ENCODE measurements around the gene EHBP1L1. TPM values are rescaled to one million over a fixed set of nuclear protein-coding genes. Genes with fewer than 3 reads are reported as not detected.
A peak's percentile ranks its signal among the peaks of the same experiment; 100 is the strongest.

The EHBP1L1 gene
- polyA plus RNA-seq, 3 donors, result 29.6 to 507 (median 42.6) TPM

- Histone ChIP-seq H3K4me1 (ENCODE audit: control insufficient read depth in 1 of 2, insufficient read depth in 2 of 2, low read length in 2 of 2) (peaks cover 31 to 45% of the 10 kb centered on the region in 2 donors), H3K36me3 (replicated peaks in 1 of 2; ENCODE audit: control insufficient read depth in 1 of 2, insufficient read depth in 2 of 2, low read length in 2 of 2) (peaks cover 38 to 57% of the 10 kb centered on the region in 2 donors), H3K27me3 (ENCODE audit: control insufficient read depth in 2 of 2, insufficient read depth in 2 of 2, low read length in 2 of 2) (no peaks in the 10 kb centered on the region), H3K9ac (ENCODE audit: insufficient read depth, low read length, poor library complexity, severe bottlenecking) (no peak overlapping the region), H3K79me2 (ENCODE audit: insufficient read depth, low read length) (peaks cover 35% of the 10 kb centered on the region), H4K20me1 (ENCODE audit: insufficient read depth, low read length) (peaks cover 47% of the 10 kb centered on the region), H3K4me3 (replicated peaks in 1 of 3; ENCODE audit: low read depth in 2 of 3, low read length in 3 of 3) (no peak overlapping the region), H2AFZ (ENCODE audit: insufficient read depth, low read depth, low read length, poor library complexity, severe bottlenecking) (no peak overlapping the region), H3K9me3 (replicated peaks in 1 of 2; ENCODE audit: control insufficient read depth in 1 of 2, insufficient read depth in 1 of 2, low read length in 2 of 2) (no peaks in the 10 kb centered on the region), H3K27ac (ENCODE audit: low read depth in 1 of 2, low read length in 2 of 2) (no peak overlapping the region), H3K4me2 (replicated peaks; ENCODE audit: extremely low read depth, low read length, poor library complexity, severe bottlenecking) (no peak overlapping the region)
- Mint-ChIP-seq H3K36me3 (peaks cover 26 to 58% of the 10 kb centered on the region in 2 donors), H3K27me3 (ENCODE audit: low read depth in 3 of 3) (peaks cover 0 to 1% (median 0%) of the 10 kb centered on the region in 3 donors), H3K9me3 (no peaks in the 10 kb centered on the region), H3K4me3 (no peak overlapping the region), H3K4me1 (peaks cover 39% of the 10 kb centered on the region), H3K27ac (peak overlapping the region in 2 of 7 donors; percentile 56 to 67)
- no peak for TF ChIP-seq CTCF (IDR thresholded peaks at IDR 0.05)
- intact Hi-C loops (cut with micrococcal nuclease), result loop anchor here in 1 of 2 donors (1.0 kb wide), 1 partner anchor 15 kb away; no protein-coding TSS in a partner anchor
- WGBS (ENCODE audit: insufficient coverage), result 96% methylated on average over 17 of the region's 28 CpGs
- no peak for DNase-seq
Measured at GRCh38 chr11:65636108-65637031, 60.5 kb downstream of the EHBP1L1 start.

- Histone ChIP-seq H3K4me2 (replicated peaks; ENCODE audit: extremely low read depth, low read length, poor library complexity, severe bottlenecking) (peak overlapping the region; percentile 100), H4K20me1 (ENCODE audit: insufficient read depth, low read length) (peaks cover 54% of the 10 kb centered on the region), H3K27ac (ENCODE audit: low read depth in 1 of 2, low read length in 2 of 2) (no peak overlapping the region), H3K4me3 (replicated peaks in 1 of 3; ENCODE audit: low read depth in 2 of 3, low read length in 3 of 3) (peak overlapping the region in 1 of 3 experiments; percentile 99), H3K27me3 (ENCODE audit: control insufficient read depth in 2 of 2, insufficient read depth in 2 of 2, low read length in 2 of 2) (no peaks in the 10 kb centered on the region), H3K79me2 (ENCODE audit: insufficient read depth, low read length) (peaks cover 42% of the 10 kb centered on the region), H3K36me3 (replicated peaks in 1 of 2; ENCODE audit: control insufficient read depth in 1 of 2, insufficient read depth in 2 of 2, low read length in 2 of 2) (peaks cover 34 to 51% of the 10 kb centered on the region in 2 donors), H3K4me1 (ENCODE audit: control insufficient read depth in 1 of 2, insufficient read depth in 2 of 2, low read length in 2 of 2) (peaks cover 38 to 52% of the 10 kb centered on the region in 2 donors), H3K9ac (ENCODE audit: insufficient read depth, low read length, poor library complexity, severe bottlenecking) (no peak overlapping the region), H3K9me3 (replicated peaks in 1 of 2; ENCODE audit: control insufficient read depth in 1 of 2, insufficient read depth in 1 of 2, low read length in 2 of 2) (no peaks in the 10 kb centered on the region), H2AFZ (ENCODE audit: insufficient read depth, low read depth, low read length, poor library complexity, severe bottlenecking) (no peak overlapping the region)
- no peak for DNase-seq
- intact Hi-C loops (cut with micrococcal nuclease), result loop anchor here in 1 of 2 donors (1.0 kb wide), 1 partner anchor 14 kb away; no protein-coding TSS in a partner anchor
- H3K4me1 Mint-ChIP-seq, result peaks cover 46% of the 10 kb centered on the region
- peaks cover 26 to 57% of the 10 kb centered on the region in 2 donors for H3K36me3 Mint-ChIP-seq
- H3K27me3 Mint-ChIP-seq (ENCODE audit: low read depth in 3 of 3), result peaks cover 0 to 1% (median 0%) of the 10 kb centered on the region in 3 donors
- no peak for TF ChIP-seq CTCF (IDR thresholded peaks at IDR 0.05)
- peak overlapping the region; percentile 33 to 80 (median 42) for H3K27ac Mint-ChIP-seq
- 100% methylated on average over 1 of the region's 3 CpGs for WGBS (ENCODE audit: insufficient coverage)
- H3K4me3 Mint-ChIP-seq, result peak overlapping the region in 1 of 2 donors; percentile 94
- H3K9me3 Mint-ChIP-seq, result no peaks in the 10 kb centered on the region
Measured at GRCh38 chr11:65637032-65637557, 61.2 kb downstream of the EHBP1L1 start.
